Amniotic stem cell (primary cell): ENCODE data around the gene TEKT5.
"Not testable (repeated sequence)": the region's sequence is repeated elsewhere in the genome, so short reads cannot be mapped to it uniquely, and the experiment has no call there.

ENCODE experiments used
- DNase-seq: peaks from one replicate; lab custom pipeline; 2025; lab: John Stamatoyannopoulos, UW

The TEKT5 gene

GRCh38 chr16:10658943-10659342 lies 35.8 kb downstream of the TEKT5 start:
- DNase-seq: no peak

GRCh38 chr16:10657925-10658324 lies 36.8 kb downstream of the TEKT5 start:
- DNase-seq: no peak

GRCh38 chr16:10656618-10657017 lies 38.1 kb downstream of the TEKT5 start:
- no peak for DNase-seq

DNA sequence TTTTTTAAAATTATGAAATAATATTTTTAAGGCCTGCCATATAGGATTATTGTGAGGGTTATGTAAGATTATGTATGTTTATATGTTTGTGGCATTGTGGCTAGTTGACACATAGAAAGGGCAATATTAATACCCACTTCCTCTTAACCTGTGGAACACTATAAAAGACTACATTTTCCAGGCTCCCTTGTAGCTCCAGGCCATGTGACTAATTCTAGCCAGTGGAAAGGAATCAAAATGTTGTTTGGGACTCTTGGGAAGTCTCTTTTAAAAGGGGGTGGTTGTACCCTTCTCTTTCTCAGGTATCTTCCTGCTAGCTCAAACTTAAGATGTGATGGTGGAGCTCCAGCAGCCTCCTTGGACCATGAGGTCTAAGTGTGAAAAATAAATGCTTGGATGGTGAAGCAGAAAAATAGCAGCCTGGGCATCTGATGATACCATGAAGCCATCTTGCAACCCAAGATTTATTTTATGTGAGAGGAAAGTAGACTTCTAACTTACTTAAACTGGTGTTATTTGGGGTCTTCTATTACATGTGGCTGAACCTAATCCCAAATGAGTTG lies 39.2 kb downstream of the TEKT5 start:
- no peak for DNase-seq

DNA sequence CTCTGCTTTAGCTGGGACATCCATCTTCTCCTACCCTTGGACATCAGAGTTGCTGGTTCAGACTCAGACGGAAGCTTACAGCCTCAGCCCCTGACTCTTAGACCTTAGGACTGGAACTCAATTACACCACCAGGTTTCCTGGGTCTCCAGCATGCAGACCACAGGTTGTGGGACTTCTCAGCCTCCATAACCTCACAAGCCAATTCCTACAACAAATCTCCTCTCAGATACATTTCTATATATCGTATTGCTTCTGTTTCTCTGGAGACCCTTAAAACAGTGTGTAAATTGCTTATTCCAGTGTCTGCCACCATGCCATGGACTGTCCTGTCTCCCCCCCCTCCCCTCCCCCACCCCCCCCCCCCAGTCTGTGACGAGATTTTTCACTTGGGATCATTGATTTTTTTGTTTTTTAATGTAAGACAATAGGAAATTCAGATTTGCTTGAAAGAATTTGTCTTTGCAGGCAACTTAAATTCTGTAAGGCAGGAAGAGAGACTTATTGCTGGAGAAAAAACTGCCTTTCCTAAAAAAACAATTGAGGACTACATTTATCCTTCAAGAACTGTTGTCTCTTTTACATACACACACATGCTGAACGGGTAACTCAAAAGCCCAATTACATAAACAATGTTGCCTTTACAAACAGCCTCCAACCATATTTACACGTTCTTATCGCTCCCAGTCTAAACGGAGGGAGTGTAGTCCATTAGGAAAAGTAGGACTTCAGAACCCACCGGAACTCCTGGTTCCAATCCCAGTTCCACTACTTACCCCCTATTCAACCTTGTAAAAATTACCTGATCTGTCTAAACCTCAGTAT lies 39.9 kb downstream of the TEKT5 start:
- no peak for DNase-seq

DNA sequence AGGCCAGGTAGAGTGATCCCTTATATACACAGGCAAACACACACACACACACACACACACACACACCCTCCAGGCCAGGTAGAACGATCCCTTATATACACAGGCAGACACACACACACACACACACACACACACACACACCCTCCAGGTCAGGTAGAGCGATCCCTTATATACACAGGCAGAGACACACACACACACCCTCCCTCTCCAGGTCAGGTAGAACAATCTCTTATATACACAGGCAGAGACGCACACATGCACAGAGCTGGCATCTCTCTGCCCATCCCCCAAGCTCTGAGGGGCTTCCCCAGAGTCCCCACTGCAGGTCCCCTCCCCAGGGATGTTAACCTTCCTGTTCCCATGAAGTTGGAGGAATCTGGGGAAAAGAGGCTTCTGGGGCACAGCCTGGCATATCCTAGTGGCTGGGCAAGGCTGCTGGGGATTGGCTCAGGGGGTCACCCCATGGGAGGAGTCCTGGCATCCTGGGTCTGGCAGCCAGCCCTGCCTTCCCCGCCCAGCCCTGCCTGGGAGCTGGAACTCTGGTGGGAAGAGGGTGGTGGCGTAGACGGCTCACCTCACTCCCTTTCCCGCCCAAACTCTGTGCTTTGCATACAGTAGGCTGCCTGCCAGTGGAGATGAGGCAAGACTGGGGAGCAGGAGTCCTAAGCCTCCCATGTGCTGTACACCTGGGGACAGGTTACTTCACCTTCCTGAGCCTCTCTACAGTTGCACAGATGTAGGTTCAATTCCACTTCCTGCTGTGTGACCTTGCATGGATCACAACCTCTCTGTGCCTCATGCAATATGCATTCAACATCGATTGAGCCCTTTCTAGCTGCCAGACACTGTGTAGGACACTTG lies 41.8 kb downstream of the TEKT5 start:
- no peak for DNase-seq

DNA sequence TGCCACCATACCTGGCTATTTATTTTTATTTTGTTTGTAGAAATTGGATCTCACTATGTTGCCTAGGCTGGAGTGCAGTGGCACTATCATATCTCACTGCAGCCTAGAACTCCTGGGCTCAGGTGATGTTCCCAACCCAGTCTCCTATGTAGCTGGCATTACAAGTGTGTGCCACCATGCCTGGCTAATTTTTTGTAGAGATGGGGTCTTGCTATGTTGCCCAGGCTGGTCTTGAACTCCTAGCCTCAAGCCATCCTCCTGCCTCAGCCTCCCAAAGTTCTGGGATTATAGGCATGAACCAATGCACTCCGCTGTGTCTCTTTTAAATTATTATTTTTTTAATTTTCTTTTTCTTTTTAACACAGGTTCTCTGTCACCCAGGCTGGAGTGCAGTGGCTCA lies 45.6 kb downstream of the TEKT5 start:
- not testable (repeated sequence) for DNase-seq

GRCh38 chr16:10647721-10648296 lies 46.9 kb downstream of the TEKT5 start:
- DNase-seq: no peak

- no peak for DNase-seq
These were observed 47.4 kb downstream of the TEKT5 start for GRCh38 chr16:10647264-10647720.

DNA sequence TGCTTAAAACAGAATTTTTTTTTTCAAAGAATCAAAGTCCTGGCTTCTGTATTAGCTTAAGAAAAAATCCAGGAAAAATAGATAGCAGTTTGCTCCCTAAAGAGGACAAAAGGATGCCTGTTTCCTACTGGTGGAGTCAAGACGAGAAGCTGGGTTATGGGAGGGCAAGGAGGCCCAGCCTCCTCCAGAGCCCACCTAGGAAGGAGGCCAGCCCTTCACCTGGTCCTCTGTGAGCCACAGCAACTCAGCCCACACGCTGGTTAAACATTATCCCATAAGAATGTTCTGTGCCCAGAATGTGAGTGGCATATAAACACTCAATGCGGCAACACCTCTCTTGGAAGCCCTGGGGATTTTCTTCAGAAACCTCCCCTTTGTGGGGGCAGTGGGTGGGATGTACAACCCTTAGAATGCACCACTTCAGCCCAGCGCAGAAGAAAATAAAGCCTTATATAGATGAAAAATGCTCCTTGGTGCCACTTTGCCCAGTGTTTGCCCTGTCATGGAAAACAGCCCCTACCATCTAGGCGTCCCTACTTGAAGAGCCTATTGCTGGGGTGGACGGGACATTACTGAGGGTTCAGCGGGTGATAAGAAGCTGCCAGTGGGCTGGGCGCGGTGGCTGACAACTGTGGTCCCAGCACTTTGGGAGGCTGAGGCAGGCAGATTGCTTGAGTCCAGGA lies 48.0 kb downstream of the TEKT5 start:
- DNase-seq: no peak

GRCh38 chr16:10646228-10646580 lies 48.5 kb downstream of the TEKT5 start:
- no peak for DNase-seq

GRCh38 chr16:10644092-10644491 lies 50.6 kb downstream of the TEKT5 start:
- DNase-seq: no peak

DNA sequence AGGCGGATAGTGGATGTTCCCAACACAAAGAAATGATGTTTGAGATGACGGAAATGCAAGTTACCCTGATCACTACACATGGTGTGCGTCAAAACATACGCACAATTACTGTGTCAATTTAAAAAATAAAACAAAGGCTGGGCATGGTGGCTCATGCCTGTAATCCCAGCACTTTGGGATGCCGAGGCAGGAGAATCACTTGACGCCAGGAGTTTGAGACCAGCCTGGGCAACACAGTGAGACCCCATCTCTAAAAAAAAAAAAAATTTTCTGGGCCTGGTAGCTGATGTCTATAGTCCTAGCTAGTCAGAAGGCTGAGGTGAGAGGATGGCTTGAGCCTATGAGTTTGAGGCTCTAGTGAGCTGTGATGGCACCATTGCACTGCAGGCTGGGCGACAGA lies 51.8 kb downstream of the TEKT5 start:
- DNase-seq: no peak

- DNase-seq: no peak
These were observed 52.5 kb downstream of the TEKT5 start for GRCh38 chr16:10641953-10642949.

DNA sequence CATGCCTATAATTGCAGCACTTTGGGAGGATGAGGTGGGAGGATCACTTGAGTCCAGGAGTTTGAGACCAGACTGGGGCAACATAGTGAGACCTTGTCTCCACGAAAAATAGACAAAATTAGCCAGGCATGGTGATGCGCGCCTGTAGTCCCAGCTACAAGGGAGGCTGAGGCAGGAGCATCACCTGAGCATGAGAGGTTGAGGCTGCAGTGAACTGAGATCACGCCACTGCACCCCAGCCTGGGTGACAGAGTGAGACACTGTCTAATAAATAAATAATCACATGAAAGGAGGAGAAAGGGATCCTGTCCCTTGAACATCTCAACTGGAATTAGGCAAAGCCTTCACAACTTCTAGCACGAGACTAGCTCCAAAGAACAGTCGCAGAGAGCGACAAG lies 53.2 kb downstream of the TEKT5 start:
- no peak for DNase-seq

DNA sequence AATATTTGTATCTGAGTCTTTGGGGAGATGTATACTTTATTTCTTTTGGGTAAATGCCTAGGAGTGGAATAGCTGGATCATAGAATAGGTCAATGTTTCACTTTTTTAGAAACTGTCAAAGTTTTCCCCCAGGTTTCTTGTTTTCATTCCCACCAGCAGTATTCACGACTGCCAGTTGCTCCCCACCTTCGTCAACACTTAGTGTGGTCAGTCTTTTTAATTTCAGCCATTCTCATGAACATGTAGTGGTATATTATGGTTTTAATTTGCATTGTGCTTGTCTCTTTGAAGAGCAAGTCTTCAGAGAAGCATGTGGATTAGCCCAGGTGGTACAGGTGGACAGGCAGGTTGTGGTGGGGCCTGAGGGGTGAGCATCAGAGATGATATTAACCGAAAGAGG lies 53.8 kb downstream of the TEKT5 start:
- no peak for DNase-seq

DNA sequence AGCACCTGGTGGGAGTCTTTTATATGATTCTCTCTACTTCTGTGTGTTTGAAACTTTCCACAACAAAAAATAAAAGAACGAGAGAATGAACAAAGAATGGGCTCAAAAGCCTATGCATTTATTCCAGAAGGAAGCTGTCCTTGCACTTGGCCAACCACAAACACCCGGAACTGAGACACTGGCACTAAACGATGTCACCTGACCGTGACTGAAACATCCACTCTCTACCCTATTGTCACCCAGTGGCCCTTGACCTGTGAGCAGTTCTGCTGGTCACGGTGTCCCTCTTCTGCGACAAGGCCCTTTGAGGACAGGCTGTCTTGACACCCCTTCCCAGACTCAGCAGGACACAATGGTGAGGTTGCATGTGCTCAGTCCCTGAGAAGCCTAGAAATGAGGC lies 56.6 kb downstream of the TEKT5 start:
- DNase-seq: no peak

DNA sequence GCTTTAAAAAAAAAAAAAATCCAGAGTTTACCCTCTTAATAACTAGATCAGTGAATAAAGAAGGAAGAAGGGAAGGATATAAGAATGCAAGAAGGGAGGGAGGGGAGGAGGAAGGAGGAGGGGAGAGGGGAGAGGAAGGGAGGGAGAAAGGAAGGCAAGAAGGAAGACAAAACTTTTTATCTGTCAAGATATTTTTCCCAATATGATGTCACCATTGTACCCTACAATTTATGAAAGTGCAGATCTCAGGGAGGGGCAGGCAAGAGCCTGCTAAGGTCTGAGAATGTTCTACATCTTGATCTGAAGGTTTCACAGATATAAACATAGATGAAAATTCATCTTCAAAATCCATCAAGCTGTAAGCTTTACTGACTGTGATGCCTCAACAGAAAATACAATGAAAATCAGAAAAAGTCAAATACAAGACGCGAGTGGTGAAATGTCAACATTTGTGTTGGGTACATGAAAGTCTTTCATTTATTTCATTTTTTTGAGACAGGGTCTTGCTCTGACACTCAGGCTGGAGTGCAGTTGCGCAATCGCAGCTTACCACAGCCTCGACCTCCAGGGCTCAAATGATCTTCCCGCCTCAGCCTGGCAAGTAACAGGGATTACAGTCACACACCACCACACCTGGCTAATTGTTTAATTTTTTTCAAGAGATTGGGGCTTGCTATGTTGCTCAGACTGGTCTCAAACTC lies 57.2 kb downstream of the TEKT5 start:
- no peak for DNase-seq

GRCh38 chr16:10635365-10636021 lies 59.2 kb downstream of the TEKT5 start:
- DNase-seq: no peak
